Measurements from ENCODE around the gene ARFGAP3.

- TF ChIP-seq CTCF (IDR thresholded peaks at IDR 0.05 in 4 of 5, conservative IDR thresholded peaks at IDR 0.05 in 1 of 5) (no peak), POLR2A (IDR thresholded peaks at IDR 0.05) (no peak)
Measured at GRCh38 chr22:42772647-42773046, 84.4 kb downstream of the ARFGAP3 start.
